ENCODE data around the gene DERL2.

DNA sequence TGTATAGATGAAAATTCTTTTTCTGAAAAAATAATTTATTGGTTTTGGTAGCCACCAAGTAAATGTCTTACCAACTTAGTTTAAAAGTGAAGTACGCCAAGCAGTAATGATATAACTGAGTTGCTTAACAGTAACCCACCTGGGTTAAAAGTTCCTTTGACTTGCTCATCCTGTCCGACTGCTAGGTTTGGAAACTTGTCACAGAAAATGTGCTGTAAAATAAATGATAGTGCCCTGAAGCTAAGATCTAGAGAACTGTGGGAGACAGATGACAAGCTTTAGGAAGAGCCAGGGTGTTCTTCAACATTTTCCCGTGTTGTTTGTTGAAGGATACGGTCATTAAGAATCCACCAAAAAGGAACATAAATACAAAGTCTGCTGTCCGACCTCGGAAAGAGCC lies 5.0 kb downstream of the DERL2 start:
- TF ChIP-seq, protein P1, sequence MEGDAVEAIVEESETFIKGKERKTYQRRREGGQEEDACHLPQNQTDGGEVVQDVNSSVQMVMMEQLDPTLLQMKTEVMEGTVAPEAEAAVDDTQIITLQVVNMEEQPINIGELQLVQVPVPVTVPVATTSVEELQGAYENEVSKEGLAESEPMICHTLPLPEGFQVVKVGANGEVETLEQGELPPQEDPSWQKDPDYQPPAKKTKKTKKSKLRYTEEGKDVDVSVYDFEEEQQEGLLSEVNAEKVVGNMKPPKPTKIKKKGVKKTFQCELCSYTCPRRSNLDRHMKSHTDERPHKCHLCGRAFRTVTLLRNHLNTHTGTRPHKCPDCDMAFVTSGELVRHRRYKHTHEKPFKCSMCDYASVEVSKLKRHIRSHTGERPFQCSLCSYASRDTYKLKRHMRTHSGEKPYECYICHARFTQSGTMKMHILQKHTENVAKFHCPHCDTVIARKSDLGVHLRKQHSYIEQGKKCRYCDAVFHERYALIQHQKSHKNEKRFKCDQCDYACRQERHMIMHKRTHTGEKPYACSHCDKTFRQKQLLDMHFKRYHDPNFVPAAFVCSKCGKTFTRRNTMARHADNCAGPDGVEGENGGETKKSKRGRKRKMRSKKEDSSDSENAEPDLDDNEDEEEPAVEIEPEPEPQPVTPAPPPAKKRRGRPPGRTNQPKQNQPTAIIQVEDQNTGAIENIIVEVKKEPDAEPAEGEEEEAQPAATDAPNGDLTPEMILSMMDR (IDR thresholded peaks at IDR 0.05) = no peak
- TF ChIP-seq POLR2A (IDR thresholded peaks at IDR 0.05) = no peak
